ENCODE data around the gene DENND4A. TPM values are rescaled to one million over a fixed set of nuclear protein-coding genes. Genes with fewer than 3 reads are reported as not detected.
A peak's percentile ranks its signal among the peaks of the same experiment; 100 is the strongest.

DENND4A gene
- total and polyA plus RNA-seq, 4 donors = 7.0 to 52.8 (median 17.4) TPM

- Histone ChIP-seq H3K4me3 (no peak overlapping the region), H3K36me3 (ENCODE audit: control insufficient read depth in 4 of 4, insufficient read depth in 4 of 4, low read length in 4 of 4) (no peaks in the 10 kb centered on the region), H3K4me1 (ENCODE audit: control insufficient read depth in 5 of 5, insufficient read depth in 5 of 5, low read length in 5 of 5) (peaks cover 0 to 20% (median 13%) of the 10 kb centered on the region in 5 donors), H3K27ac (ENCODE audit: low read depth in 1 of 2, low read length in 1 of 2) (no peak overlapping the region), H3K27me3 (ENCODE audit: control insufficient read depth in 3 of 3, insufficient read depth in 3 of 3, low read length in 2 of 3) (no peaks in the 10 kb centered on the region), H3K9ac (ENCODE audit: insufficient read depth in 1 of 2, low read length in 2 of 2) (no peak overlapping the region), H3K9me3 (ENCODE audit: control insufficient read depth in 4 of 4, insufficient read depth in 3 of 4, low read length in 3 of 4) (no peaks in the 10 kb centered on the region)
- DNase-seq (no peak), ATAC-seq (ENCODE audit: insufficient read depth, low FRiP score) (no peak)
- no peak for TF ChIP-seq CTCF (IDR thresholded peaks at IDR 0.05; ENCODE audit: control extremely low read depth, extremely low read depth)
- WGBS, 2 donors = 66 to 72% methylated on average over 2 of the region's 2 CpGs
These were observed 179.5 kb downstream of the DENND4A start for GRCh38 chr15:65612616-65612946.

GRCh38 chr15:65611888-65612615 is 180.0 kb downstream of the DENND4A start:
- Histone ChIP-seq H3K4me1 (ENCODE audit: control insufficient read depth in 5 of 5, insufficient read depth in 5 of 5, low read length in 5 of 5) (peaks cover 0 to 20% (median 13%) of the 10 kb centered on the region in 5 donors), H3K36me3 (ENCODE audit: control insufficient read depth in 4 of 4, insufficient read depth in 4 of 4, low read length in 4 of 4) (peaks cover 0 to 2% (median 0%) of the 10 kb centered on the region in 4 donors), H3K27me3 (ENCODE audit: control insufficient read depth in 3 of 3, insufficient read depth in 3 of 3, low read length in 2 of 3) (no peaks in the 10 kb centered on the region), H3K9ac (ENCODE audit: insufficient read depth in 1 of 2, low read length in 2 of 2) (peak overlapping the region; percentile 82 to 88), H3K9me3 (ENCODE audit: control insufficient read depth in 4 of 4, insufficient read depth in 3 of 4, low read length in 3 of 4) (no peaks in the 10 kb centered on the region), H3K4me3 (peak overlapping the region; percentile 37), H3K27ac (ENCODE audit: low read depth in 1 of 2, low read length in 1 of 2) (peak overlapping the region; percentile 85 to 94)
- no peak for DNase-seq
- WGBS, 2 donors = 76 to 81% methylated on average over 5 of the region's 5 CpGs
- ATAC-seq (ENCODE audit: insufficient read depth, low FRiP score) = no peak
- TF ChIP-seq CTCF (IDR thresholded peaks at IDR 0.05; ENCODE audit: control extremely low read depth, extremely low read depth) = no peak

GRCh38 chr15:65610871-65611718 is 181.0 kb downstream of the DENND4A start, which contains the start of gene INTS14:
TSS of gene INTS14 (minus strand) at chr15:65611131. CDS start at chr15:65607380, 3,751 bp downstream.
- ATAC-seq (ENCODE audit: insufficient read depth, low FRiP score) = peak; percentile 100
- Histone ChIP-seq H3K27me3 (ENCODE audit: control insufficient read depth in 3 of 3, insufficient read depth in 3 of 3, low read length in 2 of 3) (no peaks in the 10 kb centered on the region), H3K36me3 (ENCODE audit: control insufficient read depth in 4 of 4, insufficient read depth in 4 of 4, low read length in 4 of 4) (peaks cover 0 to 2% (median 0%) of the 10 kb centered on the region in 4 donors), H3K4me1 (ENCODE audit: control insufficient read depth in 5 of 5, insufficient read depth in 5 of 5, low read length in 5 of 5) (peaks cover 0 to 20% (median 13%) of the 10 kb centered on the region in 5 donors), H3K4me3 (peak within 1 kb of the TSS; percentile 76), H3K27ac (ENCODE audit: low read depth in 1 of 2, low read length in 1 of 2) (peak within 1 kb of the TSS; percentile 94 to 97), H3K9ac (ENCODE audit: insufficient read depth in 1 of 2, low read length in 2 of 2) (peak within 1 kb of the TSS; percentile 82 to 88), H3K9me3 (ENCODE audit: control insufficient read depth in 4 of 4, insufficient read depth in 3 of 4, low read length in 3 of 4) (no peaks in the 10 kb centered on the region)
- DNase-seq = peak; percentile 98 to 99 (median 98)
- TF ChIP-seq CTCF (IDR thresholded peaks at IDR 0.05; ENCODE audit: control extremely low read depth, extremely low read depth) = peak; percentile 25
- WGBS, 2 donors = 1% methylated on average over 56 to 64 of the region's 64 CpGs

Small RNA genes within 50 kb of the gene (small RNA-seq; reads per million reads assigned to genes)
- gene MIR4511 (ENCODE audit: low replicate concordance) = 0.13 reads per million
- not detected for gene SNORD13E (ENCODE audit: low replicate concordance)

Other genes with a start within 250 kb of the DENND4A start
- 10 to 100 TPM; 32.7 to 38.2 TPM for gene INTS14, start 181.2 kb downstream of the DENND4A start, total RNA-seq
- gene INTS14, start 181.2 kb downstream of the DENND4A start, polyA plus RNA-seq = 10 to 100 TPM; 14.8 to 25.0 TPM
- gene SLC24A1, start 170.4 kb downstream of the DENND4A start, total RNA-seq = 10 to 100 TPM; 11.1 to 12.6 TPM
- 1 to 10 TPM; 4.0 to 4.4 TPM for gene SLC24A1, start 170.4 kb downstream of the DENND4A start, polyA plus RNA-seq
- gene RAB11A, start 77.2 kb upstream of the DENND4A start, total RNA-seq = 100 to 1,000 TPM; 206 to 313 TPM
- gene RAB11A, start 77.2 kb upstream of the DENND4A start, polyA plus RNA-seq = 100 to 1,000 TPM; 120 to 258 TPM

All from lung (tissue), 13 donors.